Cardiac fibroblast (primary cell): Measurements from ENCODE around the gene CHRM1.
A peak's percentile ranks its signal among the peaks of the same experiment; 100 is the strongest.

ENCODE experiments used
- DNase-seq, 2 donors: peaks; one replicate each; pipeline versions ENCODE4 v3.0.0 to v3.0.0-alpha.2; 2010; ENCODE audit warnings: low read depth in 2 of 2
- H3K4me3 ChIP-seq, 2 donors: replicated peaks in 1 of 2; 1 replicate in 1 of 2; 2 replicates in 1 of 2; pipeline ENCODE4 v1.5.1; 2011; ENCODE audit warnings: low read depth in 2 of 2, low read length in 2 of 2, mild to moderate bottlenecking in 2 of 2, moderate library complexity in 1 of 2
- TF ChIP-seq, protein P1 (sequence below): IDR thresholded peaks from one replicate; pipeline ENCODE4 v1.5.1; 2011; ENCODE audit warnings: low read depth, mild to moderate bottlenecking, low read length, inconsistent platforms

Gene CHRM1

DNA sequence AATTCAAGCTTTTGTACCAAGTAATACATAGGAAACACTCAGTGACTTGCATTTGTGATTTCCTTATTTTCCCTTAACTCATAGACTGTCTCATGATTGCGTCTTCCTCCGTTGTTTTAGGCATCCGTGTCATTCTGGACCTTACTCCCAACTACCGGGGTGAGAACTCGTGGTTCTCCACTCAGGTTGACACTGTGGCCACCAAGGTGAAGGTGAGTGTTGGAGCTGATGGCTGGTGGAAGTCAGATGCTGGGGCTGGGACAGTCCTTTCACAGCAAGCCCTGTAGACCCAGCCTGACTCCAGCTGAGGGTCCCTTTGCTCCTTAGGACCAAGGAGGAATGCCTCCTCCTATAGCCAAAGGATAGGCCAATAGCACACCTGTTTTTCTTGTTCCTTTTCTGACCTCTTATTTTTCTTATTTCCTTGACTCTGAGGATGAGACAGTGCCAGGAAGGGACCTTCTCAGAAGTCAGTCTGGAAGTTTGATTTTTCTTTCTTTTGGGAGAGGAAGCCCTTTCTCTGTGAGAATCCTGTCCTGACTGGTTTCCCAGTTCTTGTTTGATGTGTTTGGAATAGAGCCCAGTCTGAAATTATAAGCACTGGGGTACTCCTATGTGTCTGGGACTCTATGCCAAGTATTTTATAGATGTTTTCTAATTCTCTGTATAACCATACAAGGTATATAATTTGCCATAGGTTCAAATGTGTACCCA is 38.2 kb downstream of the CHRM1 start:
- no peak for DNase-seq
- TF ChIP-seq, protein P1, sequence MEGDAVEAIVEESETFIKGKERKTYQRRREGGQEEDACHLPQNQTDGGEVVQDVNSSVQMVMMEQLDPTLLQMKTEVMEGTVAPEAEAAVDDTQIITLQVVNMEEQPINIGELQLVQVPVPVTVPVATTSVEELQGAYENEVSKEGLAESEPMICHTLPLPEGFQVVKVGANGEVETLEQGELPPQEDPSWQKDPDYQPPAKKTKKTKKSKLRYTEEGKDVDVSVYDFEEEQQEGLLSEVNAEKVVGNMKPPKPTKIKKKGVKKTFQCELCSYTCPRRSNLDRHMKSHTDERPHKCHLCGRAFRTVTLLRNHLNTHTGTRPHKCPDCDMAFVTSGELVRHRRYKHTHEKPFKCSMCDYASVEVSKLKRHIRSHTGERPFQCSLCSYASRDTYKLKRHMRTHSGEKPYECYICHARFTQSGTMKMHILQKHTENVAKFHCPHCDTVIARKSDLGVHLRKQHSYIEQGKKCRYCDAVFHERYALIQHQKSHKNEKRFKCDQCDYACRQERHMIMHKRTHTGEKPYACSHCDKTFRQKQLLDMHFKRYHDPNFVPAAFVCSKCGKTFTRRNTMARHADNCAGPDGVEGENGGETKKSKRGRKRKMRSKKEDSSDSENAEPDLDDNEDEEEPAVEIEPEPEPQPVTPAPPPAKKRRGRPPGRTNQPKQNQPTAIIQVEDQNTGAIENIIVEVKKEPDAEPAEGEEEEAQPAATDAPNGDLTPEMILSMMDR = no peak
- peak overlapping the region; percentile 97 to 100 for H3K4me3 ChIP-seq

DNA sequence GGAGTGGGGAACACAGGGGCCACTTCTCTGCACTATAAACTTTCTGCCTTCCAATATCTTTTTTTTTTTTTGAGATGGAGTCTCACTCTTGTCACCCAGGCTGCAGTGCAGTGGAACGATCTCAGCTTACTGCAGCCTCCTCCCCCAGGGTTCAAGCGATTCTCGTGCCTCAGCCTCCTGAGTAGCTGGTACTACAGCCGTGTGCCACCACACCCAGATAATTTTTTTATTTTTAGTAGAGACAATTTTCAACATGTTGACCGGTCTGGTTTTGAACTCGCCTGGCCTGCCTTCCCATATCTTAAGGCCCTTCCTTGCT is 38.8 kb downstream of the CHRM1 start:
- H3K4me3 ChIP-seq = peak overlapping the region; percentile 97 to 100
- TF ChIP-seq, protein P1 = no peak
- no peak for DNase-seq

DNA sequence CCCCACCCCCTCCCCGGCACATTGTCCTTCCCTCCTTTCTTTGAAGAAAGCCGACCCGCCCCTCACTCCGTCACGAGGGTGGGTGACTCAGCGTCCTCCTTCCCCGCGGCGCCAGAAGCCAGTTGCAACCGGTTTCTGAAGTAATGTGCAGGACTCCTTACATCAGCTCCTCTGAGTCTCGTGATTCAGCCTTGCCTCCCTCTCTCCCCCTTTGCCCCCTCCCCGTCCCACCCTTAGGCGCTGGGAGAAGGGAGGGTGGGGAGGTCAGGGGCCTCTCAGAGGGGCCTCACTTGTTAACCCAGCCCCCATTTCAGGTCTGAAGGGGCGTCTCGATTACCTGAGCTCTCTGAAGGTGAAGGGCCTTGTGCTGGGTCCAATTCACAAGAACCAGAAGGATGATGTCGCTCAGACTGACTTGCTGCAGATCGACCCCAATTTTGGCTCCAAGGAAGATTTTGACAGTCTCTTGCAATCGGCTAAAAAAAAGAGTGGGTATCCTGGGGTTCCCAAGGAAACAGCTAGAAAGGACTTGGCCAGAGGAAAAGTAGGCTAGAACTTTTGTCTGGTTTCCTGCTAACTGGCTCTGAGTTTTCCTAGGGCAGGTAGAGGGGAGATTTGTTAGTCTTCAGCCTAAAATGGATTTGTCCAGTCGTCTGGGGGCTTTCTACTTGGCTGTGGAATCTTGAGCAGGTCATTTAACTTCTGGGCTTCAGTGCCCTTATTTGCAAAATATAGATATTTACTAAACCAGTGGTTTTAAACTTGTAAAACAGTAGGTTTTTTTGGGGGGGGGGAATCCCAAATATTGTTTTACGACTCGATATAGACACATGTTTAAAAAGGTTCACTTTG is 39.4 kb downstream of the CHRM1 start:
- H3K4me3 ChIP-seq = peak overlapping the region; percentile 97 to 100
- TF ChIP-seq, protein P1 = no peak
- peak; percentile 98 to 99 for DNase-seq

DNA sequence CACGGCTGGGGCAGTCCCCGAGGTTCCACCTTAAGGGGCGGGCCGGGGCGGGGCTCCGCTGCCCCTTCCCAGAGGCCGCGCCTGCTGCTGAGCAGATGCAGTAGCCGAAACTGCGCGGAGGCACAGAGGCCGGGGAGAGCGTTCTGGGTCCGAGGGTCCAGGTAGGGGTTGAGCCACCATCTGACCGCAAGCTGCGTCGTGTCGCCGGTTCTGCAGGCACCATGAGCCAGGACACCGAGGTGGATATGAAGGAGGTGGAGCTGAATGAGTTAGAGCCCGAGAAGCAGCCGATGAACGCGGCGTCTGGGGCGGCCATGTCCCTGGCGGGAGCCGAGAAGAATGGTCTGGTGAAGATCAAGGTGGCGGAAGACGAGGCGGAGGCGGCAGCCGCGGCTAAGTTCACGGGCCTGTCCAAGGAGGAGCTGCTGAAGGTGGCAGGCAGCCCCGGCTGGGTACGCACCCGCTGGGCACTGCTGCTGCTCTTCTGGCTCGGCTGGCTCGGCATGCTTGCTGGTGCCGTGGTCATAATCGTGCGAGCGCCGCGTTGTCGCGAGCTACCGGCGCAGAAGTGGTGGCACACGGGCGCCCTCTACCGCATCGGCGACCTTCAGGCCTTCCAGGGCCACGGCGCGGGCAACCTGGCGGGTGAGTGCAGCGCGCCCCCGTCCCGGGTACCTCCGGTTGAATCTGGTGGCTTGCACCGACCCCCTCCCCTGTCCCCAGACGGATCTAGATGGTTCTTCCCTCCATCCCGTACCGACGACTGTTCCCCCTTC is 40.2 kb downstream of the CHRM1 start, which contains the start of gene SLC3A2:
TSS of gene SLC3A2 (plus strand) at position 94 of the 776 bp plus-strand sequence. CDS start at position 222, 128 bp downstream.
- TF ChIP-seq, protein P1 = peak; percentile 54
- peak within 1 kb of the TSS; percentile 97 to 100 for H3K4me3 ChIP-seq
- peak; percentile 88 to 90 for DNase-seq

DNA sequence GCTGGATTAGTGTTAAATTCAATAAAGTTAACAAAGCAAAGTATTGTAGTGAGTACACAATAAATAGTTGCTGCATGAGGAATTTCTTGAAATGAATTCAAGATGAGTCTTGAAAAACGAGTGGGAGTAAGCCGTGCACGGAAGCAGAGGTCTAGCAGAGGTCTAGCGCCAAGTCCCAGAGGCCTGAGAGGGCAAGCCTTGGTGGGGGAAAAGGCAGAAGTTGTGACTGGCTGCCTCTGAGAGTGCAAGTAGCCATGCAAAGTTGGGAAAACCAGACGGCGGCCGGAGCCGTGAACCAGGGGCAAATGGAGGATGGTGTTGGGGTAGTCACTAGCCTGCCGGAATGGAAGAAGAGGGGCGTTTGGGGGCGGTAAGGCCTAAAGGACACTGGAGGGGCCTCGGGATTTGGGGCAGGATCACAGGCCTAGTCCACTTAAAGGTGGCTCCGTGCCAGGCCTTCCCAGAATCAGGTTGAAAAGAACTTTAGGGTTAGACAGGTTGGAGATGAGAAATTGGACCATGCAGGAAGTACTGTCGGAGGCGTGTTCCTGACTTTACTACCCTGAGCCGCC is 40.8 kb downstream of the CHRM1 start:
- TF ChIP-seq, protein P1 = no peak
- DNase-seq = peak; percentile 92
- H3K4me3 ChIP-seq = peak overlapping the region; percentile 97 to 100
